Limb (tissue), 2 donors: ENCODE measurements around the gene MS4A2.
"Not testable (repeated sequence)": the region's sequence is repeated elsewhere in the genome, so short reads cannot be mapped to it uniquely, and the experiment has no call there.

Source experiments
- DNase-seq, 2 donors: peaks; one replicate each; pipeline ENCODE4 v3.0.0-alpha.2; 2016; ENCODE audit errors: extremely low spot score in 2 of 2

MS4A2 gene

GRCh38 chr11:60088364-60088763, at the start of gene MS4A2:
TSS of gene MS4A2 (plus strand) at chr11:60088664. CDS start at chr11:60088766, 102 bp downstream.
- DNase-seq, result no peak

- no peak for DNase-seq
Observed at GRCh38 chr11:60040109-60040508, 48.4 kb upstream of the MS4A2 start, which contains the start of gene OOSP2. TSS of gene OOSP2 (plus strand) at chr11:60040409. CDS start at chr11:60040460, 51 bp downstream.

GRCh38 chr11:60050422-60050821, 38.0 kb upstream of the MS4A2 start:
- not testable (repeated sequence) for DNase-seq

- not testable (repeated sequence) for DNase-seq
Observed at GRCh38 chr11:60050839-60051238, 37.6 kb upstream of the MS4A2 start.

- no peak for DNase-seq
Observed at GRCh38 chr11:60056349-60056969, 32.0 kb upstream of the MS4A2 start, which contains the start of gene MS4A3. TSS of gene MS4A3 (plus strand) at chr11:60056665. CDS start at chr11:60061161, 4,496 bp downstream.

GRCh38 chr11:60059052-60059451, 29.4 kb upstream of the MS4A2 start:
- DNase-seq, result no peak

GRCh38 chr11:60059521-60060240, 28.8 kb upstream of the MS4A2 start:
- DNase-seq, result no peak

GRCh38 chr11:60064111-60064510, 24.4 kb upstream of the MS4A2 start:
- no peak for DNase-seq

- no peak for DNase-seq
Observed at GRCh38 chr11:60065801-60066200, 22.7 kb upstream of the MS4A2 start.

GRCh38 chr11:60069450-60069849, 19.0 kb upstream of the MS4A2 start:
- no peak for DNase-seq

- DNase-seq, result not testable (repeated sequence)
Observed at GRCh38 chr11:60071644-60072043, 16.8 kb upstream of the MS4A2 start.

GRCh38 chr11:60077216-60077817, 11.1 kb upstream of the MS4A2 start:
- DNase-seq, result no peak

GRCh38 chr11:60077981-60078380, 10.5 kb upstream of the MS4A2 start:
- DNase-seq, result no peak

- no peak for DNase-seq
Observed at GRCh38 chr11:60078745-60079144, 9.7 kb upstream of the MS4A2 start.

- DNase-seq, result no peak
Observed at GRCh38 chr11:60080535-60080934, 7.9 kb upstream of the MS4A2 start.

- no peak for DNase-seq
Observed at GRCh38 chr11:60084631-60085273, 3.7 kb upstream of the MS4A2 start.

GRCh38 chr11:60085909-60086308, 2.6 kb upstream of the MS4A2 start:
- DNase-seq, result no peak

GRCh38 chr11:60087239-60087638, 1.2 kb upstream of the MS4A2 start:
- DNase-seq, result no peak

- no peak for DNase-seq
Observed at GRCh38 chr11:60095477-60096120, 7.1 kb downstream of the MS4A2 start.

GRCh38 chr11:60097189-60097588, 8.7 kb downstream of the MS4A2 start:
- no peak for DNase-seq

GRCh38 chr11:60098508-60098907, 10.0 kb downstream of the MS4A2 start:
- no peak for DNase-seq
